OCI-LY7 (cell line): ENCODE results near the gene EVI2A. TPM values are rescaled to one million over a fixed set of nuclear protein-coding genes. Genes with fewer than 3 reads are reported as not detected.

Experiments
- BruUV-seq: library from RNA; stranded (reverse); fragments of 400-500 nt; replicated peaks from 2 replicates; lab custom pipeline; 2021; lab: Mats Ljungman, UMichigan
- CTCF ChIA-PET: fragments of 300-600 bp; sonication (Branson Sonifier 250); formaldehyde crosslinking; loops from one replicate; lab custom pipeline; 2022; ENCODE audit warnings: antibody characterized with exemption; ENCODE audit not compliant: unreplicated experiment; lab: Charles Lee
- POLR2A ChIA-PET: fragments of 300-600 bp; sonication (Branson Sonifier 250); formaldehyde crosslinking; loops from one replicate; lab custom pipeline; 2022; ENCODE audit warnings: antibody characterized with exemption; lab: Charles Lee
- DNase-seq: peaks from one replicate; pipeline ENCODE4 v3.0.0-alpha.2; 2015; ENCODE audit warnings: low spot score
- H2AFZ ChIP-seq: fragments of 200-600 bp; sonication (generic), shearing (Covaris generic); 2 replicates; pipeline ENCODE4 v1.6.1; 2014; ENCODE audit warnings: mild to moderate bottlenecking, antibody characterized with exemption, low read length, moderate library complexity
- H3K27ac ChIP-seq: fragments of 200-600 bp; sonication (generic); 2 replicates; pipeline ENCODE4 v1.5.1; 2014; ENCODE audit warnings: mixed run types, low read depth, mild to moderate bottlenecking, moderate library complexity, low read length, inconsistent platforms; ENCODE audit not compliant: poor library complexity, severe bottlenecking
- H3K36me3 ChIP-seq: fragments of 200-600 bp; sonication (generic); 2 replicates; pipeline ENCODE4 v1.6.1; 2014; ENCODE audit warnings: mild to moderate bottlenecking, antibody characterized with exemption, low read length, moderate library complexity, mixed read lengths; ENCODE audit not compliant: insufficient read depth
- H3K4me1 ChIP-seq: fragments of 200-600 bp; sonication (generic); 2 replicates; pipeline ENCODE4 v1.5.1; 2014; ENCODE audit warnings: mild to moderate bottlenecking, low read length; ENCODE audit not compliant: insufficient read depth, poor library complexity, severe bottlenecking
- H3K4me2 ChIP-seq: fragments of 200-600 bp; sonication (generic); 2 replicates; pipeline ENCODE4 v1.6.1; 2014; ENCODE audit warnings: mild to moderate bottlenecking, low read length
- H3K4me3 ChIP-seq: fragments of 200-600 bp; sonication (generic); 2 replicates; pipeline ENCODE4 v1.5.1; 2014; ENCODE audit warnings: mild to moderate bottlenecking, low read depth, low read length; ENCODE audit not compliant: poor library complexity, severe bottlenecking
- H3K79me2 ChIP-seq: fragments of 200-600 bp; sonication (generic); 2 replicates; pipeline ENCODE4 v1.6.1; 2016; ENCODE audit warnings: low read depth, mild to moderate bottlenecking, low read length, moderate library complexity, mixed read lengths; ENCODE audit not compliant: insufficient read depth
- H3K9me2 ChIP-seq: fragments of 200-600 bp; sonication (generic); 2 replicates; pipeline ENCODE4 v1.6.1; 2016; ENCODE audit warnings: mild to moderate bottlenecking, low read length, mixed read lengths; ENCODE audit not compliant: insufficient read depth
- H3K9me3 ChIP-seq: fragments of 200-600 bp; sonication (generic); 2 replicates; pipeline ENCODE4 v1.6.1; 2014; ENCODE audit warnings: mild to moderate bottlenecking, mixed run types, low read length, mixed read lengths
- H4K20me1 ChIP-seq: fragments of 200-600 bp; sonication (generic); 2 replicates; pipeline ENCODE4 v1.6.1; 2014; ENCODE audit warnings: mild to moderate bottlenecking, antibody characterized with exemption, low read length, moderate library complexity, mixed read lengths; ENCODE audit not compliant: insufficient read depth
- CTCF ChIP-seq: fragments of 200-600 bp; sonication (generic); conservative IDR thresholded peaks from 2 replicates; pipeline ENCODE4 v1.5.1; 2014; ENCODE audit warnings: mild to moderate bottlenecking, antibody characterized with exemption, low read length, moderate library complexity, mixed read lengths
- EZH2phosphoT487 ChIP-seq: fragments of 200-600 bp; sonication (generic); IDR thresholded peaks from 2 replicates; pipeline ENCODE4 v1.6.1; 2018; ENCODE audit warnings: low read depth, borderline replicate concordance, mild to moderate bottlenecking, mixed run types, antibody characterized with exemption, low read length, moderate library complexity, mixed read lengths
- intact Hi-C: fragments of 100-400 bp; cut with micrococcal nuclease; formaldehyde crosslinking; loops from one replicate; pipeline ENCODE4 v1.10.0; 2022; ENCODE audit not compliant: unreplicated experiment
- total RNA-seq, 2 experiments: library from RNA; depleted of rRNA in 1 of 2; stranded (reverse); fragments of >200 nt in 1 of 2; shearing (Covaris generic) in 1 of 2; gene quantifications; 2 replicates each; pipeline ENCODE4 v1.2.3, GENCODE V29; 2014 to 2022

The EVI2A gene
- total RNA-seq, 2 experiments from 2014 or later: 14.1 to 31.3 TPM

GRCh38 chr17:31269578-31269983 is 51.8 kb downstream of the EVI2A start:
- no peaks in the 10 kb centered on the region for H3K4me1 ChIP-seq
- no peak overlapping the region for H2AFZ ChIP-seq
- no peak for DNase-seq
- intact Hi-C loops: no loop called here
- no peaks in the 10 kb centered on the region for H3K9me3 ChIP-seq
- H3K27ac ChIP-seq: no peak overlapping the region
- ChIA-PET CTCF (no interaction called here), POLR2A (no interaction called here)
- no TSS peak for BruUV-seq
- no peaks in the 10 kb centered on the region for H3K79me2 ChIP-seq
- TF ChIP-seq EZH2phosphoT487 (no peak), CTCF (no peak)
- no peak overlapping the region for H3K4me3 ChIP-seq
- peaks cover 32% of the 10 kb centered on the region for H3K36me3 ChIP-seq
- H4K20me1 ChIP-seq: no peaks in the 10 kb centered on the region
- H3K9me2 ChIP-seq: no peaks in the 10 kb centered on the region
- H3K4me2 ChIP-seq: no peak overlapping the region

GRCh38 chr17:31269036-31269577 is 52.3 kb downstream of the EVI2A start:
- Histone ChIP-seq H3K4me2 (no peak overlapping the region), H2AFZ (no peak overlapping the region), H3K36me3 (peaks cover 32% of the 10 kb centered on the region), H3K27ac (no peak overlapping the region), H3K9me3 (no peaks in the 10 kb centered on the region), H3K4me1 (no peaks in the 10 kb centered on the region), H3K4me3 (no peak overlapping the region), H3K79me2 (no peaks in the 10 kb centered on the region), H3K9me2 (no peaks in the 10 kb centered on the region), H4K20me1 (no peaks in the 10 kb centered on the region)
- no peak for DNase-seq
- no peak for TF ChIP-seq EZH2phosphoT487
- TF ChIP-seq CTCF: no peak
- intact Hi-C loops: no loop called here
- POLR2A ChIA-PET: no interaction called here
- CTCF ChIA-PET: no interaction called here
- BruUV-seq: no TSS peak

Other genes with a start within 250 kb of the EVI2A start
- gene NF1, start 226.6 kb downstream of the EVI2A start, total RNA-seq (2014; rRNA removed; shearing (Covaris generic)): 24.0 and 38.7 TPM in 2 replicates
- gene NF1, start 226.6 kb downstream of the EVI2A start, total RNA-seq (2022): 64.8 and 72.0 TPM in 2 replicates
- gene OMG, start 24.4 kb downstream of the EVI2A start, total RNA-seq (2014; rRNA removed; shearing (Covaris generic)): 0.32 and 0.46 TPM in 2 replicates
- 1.4 TPM in 2 replicates for gene OMG, start 24.4 kb downstream of the EVI2A start, total RNA-seq (2022)
- gene EVI2B, start 7.6 kb downstream of the EVI2A start, total RNA-seq (2014; rRNA removed; shearing (Covaris generic)): 14.5 and 17.4 TPM in 2 replicates
- gene EVI2B, start 7.6 kb downstream of the EVI2A start, total RNA-seq (2022): 71.0 and 85.1 TPM in 2 replicates
- gene RAB11FIP4, start 70.1 kb upstream of the EVI2A start, total RNA-seq (2014; rRNA removed; shearing (Covaris generic)): 5.8 and 6.3 TPM in 2 replicates
- gene RAB11FIP4, start 70.1 kb upstream of the EVI2A start, total RNA-seq (2022): 14.9 and 15.0 TPM in 2 replicates